ENCODE measurements around the gene OR52N2.

The OR52N2 gene

DNA sequence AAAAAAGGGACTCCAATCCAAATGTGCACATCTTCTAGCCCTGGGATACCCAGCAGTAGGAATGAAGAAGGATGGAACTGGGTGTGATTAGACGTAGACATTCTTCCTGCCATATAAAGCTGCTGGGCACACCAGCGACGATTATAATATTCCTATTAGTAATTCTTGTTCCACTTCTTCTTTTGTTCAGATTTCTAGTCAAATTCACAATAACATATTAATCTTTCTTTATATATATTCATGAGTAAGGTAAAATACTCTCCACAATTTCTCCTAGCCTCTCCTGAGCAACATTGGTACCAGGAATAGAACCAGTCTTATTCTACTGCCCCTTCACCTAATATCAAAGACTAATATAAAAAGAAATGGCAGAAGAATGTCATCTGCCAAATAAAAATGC is 48.9 kb downstream of the OR52N2 start, which contains the start of gene OR52E8:
TSS of gene OR52E8 (minus strand) at position 101 of the 400 bp plus-strand sequence. CDS start at position 101, 0 bp downstream.
- Histone ChIP-seq H2AFZ (ENCODE audit: low read length) (no peak within 1 kb of the TSS), H3K9me3 (replicated peaks; ENCODE audit: insufficient read depth, low read length) (no peaks in the 10 kb centered on the region), H3K9me2 (replicated peaks; ENCODE audit: insufficient read depth, low read length) (no peaks in the 10 kb centered on the region), H3K4me3 (ENCODE audit: low read length) (no peak within 1 kb of the TSS), H3K4me1 (ENCODE audit: low read length) (no peaks in the 10 kb centered on the region), H3K27ac (ENCODE audit: low read length) (no peak within 1 kb of the TSS), H3K79me2 (ENCODE audit: low read length) (no peaks in the 10 kb centered on the region), H3F3A (ENCODE audit: insufficient read depth, low read length) (no peaks in the 10 kb centered on the region), H4K20me1 (ENCODE audit: insufficient read depth, low read length) (no peaks in the 10 kb centered on the region), H3K4me2 (ENCODE audit: low read depth, low read length) (no peak within 1 kb of the TSS), H3K9ac (ENCODE audit: low read length) (no peak within 1 kb of the TSS), H3K36me3 (replicated peaks; ENCODE audit: insufficient read depth, low read length) (no peaks in the 10 kb centered on the region), H3K27me3 (replicated peaks; ENCODE audit: insufficient read depth, low read length) (no peaks in the 10 kb centered on the region)
- DNase-seq = no peak
- TF ChIP-seq CTCF (IDR thresholded peaks at IDR 0.05; ENCODE audit: low read length) = no peak
- no peak for TF ChIP-seq EZH2 (optimal IDR thresholded peaks at IDR 0.05; ENCODE audit: low read depth, low read length)
- no peak for TF ChIP-seq EZH2phosphoT487 (IDR thresholded peaks at IDR 0.05; ENCODE audit: low read length)

DNA sequence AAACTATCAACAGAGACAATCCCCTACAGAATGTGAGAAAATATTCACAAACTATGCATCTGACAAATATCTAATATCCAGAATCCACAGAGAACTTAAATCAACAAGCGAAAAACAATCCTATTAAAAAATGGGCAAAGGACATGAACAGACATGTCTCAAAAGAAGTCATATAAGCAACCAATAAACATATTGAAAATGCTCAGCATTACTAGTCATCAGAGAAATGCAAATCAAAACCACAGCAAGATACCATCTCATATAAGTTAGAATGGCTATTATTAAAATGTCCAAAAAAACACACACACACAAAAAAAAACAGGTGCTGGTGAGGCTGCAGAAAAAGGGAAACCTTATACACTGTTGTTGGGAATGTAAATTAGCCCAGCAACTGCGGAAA is 57.1 kb downstream of the OR52N2 start:
- H3K36me3 ChIP-seq (replicated peaks; ENCODE audit: insufficient read depth, low read length) = no peaks in the 10 kb centered on the region
- no peak overlapping the region for H3K27ac ChIP-seq (ENCODE audit: low read length)
- no peaks in the 10 kb centered on the region for H3K9me2 ChIP-seq (replicated peaks; ENCODE audit: insufficient read depth, low read length)
- no peaks in the 10 kb centered on the region for H3K27me3 ChIP-seq (replicated peaks; ENCODE audit: insufficient read depth, low read length)
- no peaks in the 10 kb centered on the region for H3K4me1 ChIP-seq (ENCODE audit: low read length)
- H3F3A ChIP-seq (ENCODE audit: insufficient read depth, low read length) = no peaks in the 10 kb centered on the region
- DNase-seq = no peak
- H2AFZ ChIP-seq (ENCODE audit: low read length) = no peak overlapping the region
- H3K4me3 ChIP-seq (ENCODE audit: low read length) = no peak overlapping the region
- H3K9me3 ChIP-seq (replicated peaks; ENCODE audit: insufficient read depth, low read length) = no peaks in the 10 kb centered on the region
- no peak for TF ChIP-seq EZH2phosphoT487 (IDR thresholded peaks at IDR 0.05; ENCODE audit: low read length)
- TF ChIP-seq CTCF (IDR thresholded peaks at IDR 0.05; ENCODE audit: low read length) = no peak
- no peak for TF ChIP-seq EZH2 (optimal IDR thresholded peaks at IDR 0.05; ENCODE audit: low read depth, low read length)
- no peak overlapping the region for H3K9ac ChIP-seq (ENCODE audit: low read length)
- no peaks in the 10 kb centered on the region for H4K20me1 ChIP-seq (ENCODE audit: insufficient read depth, low read length)
- no peaks in the 10 kb centered on the region for H3K79me2 ChIP-seq (ENCODE audit: low read length)
- no peak overlapping the region for H3K4me2 ChIP-seq (ENCODE audit: low read depth, low read length)

All from MM.1S (cell line).